Umbilical cord (tissue), 2 donors: ENCODE results near the gene CTRB1. TPM values are rescaled to one million over a fixed set of nuclear protein-coding genes. Genes with fewer than 3 reads are reported as not detected.
A peak's percentile ranks its signal among the peaks of the same experiment; 100 is the strongest.

ENCODE experiments used
- DNase-seq: peaks from one replicate; pipeline ENCODE4 v3.0.0-alpha.2; 2015; ENCODE audit warnings: low spot score
- total RNA-seq: library from RNA; depleted of rRNA; stranded (reverse); fragments of >200 nt; gene quantifications from one replicate; pipeline ENCODE4 v1.2.3, GENCODE V29; 2014; ENCODE audit warnings: low replicate concordance; ENCODE audit not compliant: insufficient read depth

Gene CTRB1
- total RNA-seq, 1 donor from 2014 or later, result not detected

- DNase-seq, result no peak
Measured at GRCh38 chr16:75225092-75225491, 6.3 kb downstream of the CTRB1 start.

GRCh38 chr16:75225678-75226515 lies 7.1 kb downstream of the CTRB1 start:
- DNase-seq, result no peak

GRCh38 chr16:75226550-75227360 lies 8.0 kb downstream of the CTRB1 start:
- no peak for DNase-seq

GRCh38 chr16:75227361-75228142 lies 8.8 kb downstream of the CTRB1 start:
- DNase-seq, result no peak

- no peak for DNase-seq
Measured at GRCh38 chr16:75228143-75228976, 9.6 kb downstream of the CTRB1 start.

- DNase-seq, result no peak
Measured at GRCh38 chr16:75229172-75230031, 10.6 kb downstream of the CTRB1 start.

GRCh38 chr16:75230471-75231110 lies 11.8 kb downstream of the CTRB1 start:
- DNase-seq, result no peak

- no peak for DNase-seq
Measured at GRCh38 chr16:75231570-75231969, 12.8 kb downstream of the CTRB1 start.

- no peak for DNase-seq
Measured at GRCh38 chr16:75233611-75233938, 14.8 kb downstream of the CTRB1 start.

GRCh38 chr16:75234856-75235696 lies 16.3 kb downstream of the CTRB1 start:
- no peak for DNase-seq

GRCh38 chr16:75235721-75236193 lies 17.0 kb downstream of the CTRB1 start:
- no peak for DNase-seq

- no peak for DNase-seq
Measured at GRCh38 chr16:75236232-75236631, 17.4 kb downstream of the CTRB1 start.

GRCh38 chr16:75236736-75237397 lies 18.1 kb downstream of the CTRB1 start:
- no peak for DNase-seq

- no peak for DNase-seq
Measured at GRCh38 chr16:75237398-75238131, 18.8 kb downstream of the CTRB1 start.

- DNase-seq, result peak; percentile 97
Measured at GRCh38 chr16:75238132-75238852, 19.5 kb downstream of the CTRB1 start.

GRCh38 chr16:75238853-75239541 lies 20.2 kb downstream of the CTRB1 start:
- DNase-seq, result no peak
